NCI-H82 treated with DMSO at 0.1 percent for 48 hours (cell line): ENCODE data around the gene NFATC2IP.
A peak's percentile ranks its signal among the peaks of the same experiment; 100 is the strongest.
"Not testable (repeated sequence)": the region's sequence is repeated elsewhere in the genome, so short reads cannot be mapped to it uniquely, and the experiment has no call there.

ENCODE experiments used
- DNase-seq: peaks from one replicate; lab custom pipeline; 2025; ENCODE audit not compliant: unreplicated experiment; lab: John Stamatoyannopoulos, UW

The NFATC2IP gene

DNA sequence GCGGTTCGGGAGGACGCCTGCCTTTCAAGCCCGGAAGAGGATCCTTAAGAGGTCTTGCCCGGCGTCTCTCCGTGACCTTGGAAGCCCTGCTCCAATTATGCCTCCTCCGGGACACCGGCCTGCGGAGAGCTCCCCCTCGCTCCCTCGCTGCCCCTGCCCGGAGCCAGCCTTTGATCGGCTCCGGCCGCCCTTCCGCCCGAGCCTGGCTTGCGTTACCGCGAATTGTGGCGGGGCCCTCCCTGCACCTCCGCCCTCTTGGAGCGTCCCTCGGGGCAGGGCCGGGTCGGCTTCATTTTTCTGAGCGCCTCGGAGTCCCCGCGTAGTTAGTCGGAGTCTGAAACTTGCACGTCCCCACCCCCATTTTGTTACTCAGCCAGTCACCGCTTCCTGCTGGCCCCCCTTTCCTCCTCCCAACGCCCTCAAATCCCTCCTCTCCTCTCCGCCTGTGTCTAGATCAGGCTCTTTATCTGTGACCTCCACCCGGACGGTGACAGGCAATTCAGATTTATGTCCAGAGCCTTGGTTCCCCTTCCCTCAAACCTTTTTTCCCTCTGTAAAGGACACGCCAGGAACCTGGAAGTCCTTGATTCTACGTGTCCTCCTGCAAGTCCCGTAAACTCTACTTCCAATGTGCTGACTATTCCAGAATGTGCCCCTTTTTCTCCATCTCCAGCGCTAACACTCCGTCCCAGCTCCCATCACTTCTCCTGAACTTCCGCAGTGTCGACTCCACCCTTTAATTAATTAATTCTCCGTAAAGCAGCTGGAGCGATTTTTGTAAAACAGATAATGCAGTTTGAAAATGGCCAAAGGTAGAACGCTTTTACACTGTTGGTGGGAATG, 25.1 kb upstream of the NFATC2IP start:
- DNase-seq: peak; percentile 76

GRCh38 chr16:28926284-28926683, 24.5 kb upstream of the NFATC2IP start:
- not testable (repeated sequence) for DNase-seq

- DNase-seq: no peak
These were observed 22.9 kb upstream of the NFATC2IP start for GRCh38 chr16:28927815-28928214.

GRCh38 chr16:28930203-28930602, 20.5 kb upstream of the NFATC2IP start:
- no peak for DNase-seq

DNA sequence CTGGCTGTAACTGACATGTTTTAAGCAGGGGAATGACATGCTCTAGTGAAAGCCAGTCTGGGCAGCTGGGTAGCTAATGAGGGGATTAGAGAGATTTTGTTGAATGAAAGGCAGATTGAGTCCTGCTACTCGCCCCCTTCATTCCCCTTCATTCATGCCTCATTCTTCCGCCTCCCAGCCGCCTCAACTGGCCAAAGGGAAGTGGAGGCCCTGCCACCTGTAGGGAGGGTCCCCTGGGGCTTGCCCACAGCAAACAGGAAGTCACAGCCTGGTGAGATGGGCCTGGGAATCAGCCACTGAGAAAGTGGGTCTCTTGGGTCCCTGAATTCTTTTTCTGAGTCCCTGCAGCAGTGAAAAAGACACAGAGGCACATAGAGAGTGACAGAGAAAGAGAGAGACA, 20.1 kb upstream of the NFATC2IP start:
- peak; percentile 94 for DNase-seq

DNA sequence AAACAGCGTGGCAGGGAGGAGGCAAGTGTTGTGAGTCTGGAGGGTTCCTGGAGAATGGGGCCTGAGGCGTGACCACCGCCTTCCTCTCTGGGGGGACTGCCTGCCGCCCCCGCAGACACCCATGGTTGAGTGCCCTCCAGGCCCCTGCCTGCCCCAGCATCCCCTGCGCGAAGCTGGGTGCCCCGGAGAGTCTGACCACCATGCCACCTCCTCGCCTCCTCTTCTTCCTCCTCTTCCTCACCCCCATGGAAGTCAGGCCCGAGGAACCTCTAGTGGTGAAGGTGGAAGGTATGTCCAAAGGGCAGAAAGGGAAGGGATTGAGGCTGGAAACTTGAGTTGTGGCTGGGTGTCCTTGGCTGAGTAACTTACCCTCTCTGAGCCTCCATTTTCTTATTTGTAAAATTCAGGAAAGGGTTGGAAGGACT, 18.9 kb upstream of the NFATC2IP start, which contains the start of gene CD19:
CD19 (plus strand) TSS at position 171 of the 425 bp plus-strand sequence; CDS start at position 201, 30 bp downstream.
- DNase-seq: no peak

- peak; percentile 48 for DNase-seq
These were observed 18.2 kb upstream of the NFATC2IP start for GRCh38 chr16:28932339-28933141.

GRCh38 chr16:28933171-28933570, 17.6 kb upstream of the NFATC2IP start:
- DNase-seq: no peak

DNA sequence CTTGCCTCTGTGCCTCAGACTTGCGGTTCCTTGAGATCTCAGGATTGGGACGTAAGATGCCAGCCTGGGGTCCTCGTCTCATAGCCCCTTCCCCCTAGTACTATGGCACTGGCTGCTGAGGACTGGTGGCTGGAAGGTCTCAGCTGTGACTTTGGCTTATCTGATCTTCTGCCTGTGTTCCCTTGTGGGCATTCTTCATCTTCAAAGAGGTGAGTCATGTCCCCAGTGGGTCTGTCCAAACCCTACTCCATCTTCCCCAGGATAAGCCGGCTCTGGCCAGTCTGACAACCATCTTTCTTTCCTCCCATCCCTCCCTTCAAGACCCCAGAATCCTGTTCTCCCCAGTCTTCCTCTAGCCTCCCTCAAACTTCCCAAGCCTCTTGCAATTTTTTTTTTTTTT, 15.4 kb upstream of the NFATC2IP start:
- no peak for DNase-seq

- DNase-seq: no peak
These were observed 14.6 kb upstream of the NFATC2IP start for GRCh38 chr16:28935924-28936783.

- no peak for DNase-seq
These were observed 14.0 kb upstream of the NFATC2IP start for GRCh38 chr16:28936784-28937155.

DNA sequence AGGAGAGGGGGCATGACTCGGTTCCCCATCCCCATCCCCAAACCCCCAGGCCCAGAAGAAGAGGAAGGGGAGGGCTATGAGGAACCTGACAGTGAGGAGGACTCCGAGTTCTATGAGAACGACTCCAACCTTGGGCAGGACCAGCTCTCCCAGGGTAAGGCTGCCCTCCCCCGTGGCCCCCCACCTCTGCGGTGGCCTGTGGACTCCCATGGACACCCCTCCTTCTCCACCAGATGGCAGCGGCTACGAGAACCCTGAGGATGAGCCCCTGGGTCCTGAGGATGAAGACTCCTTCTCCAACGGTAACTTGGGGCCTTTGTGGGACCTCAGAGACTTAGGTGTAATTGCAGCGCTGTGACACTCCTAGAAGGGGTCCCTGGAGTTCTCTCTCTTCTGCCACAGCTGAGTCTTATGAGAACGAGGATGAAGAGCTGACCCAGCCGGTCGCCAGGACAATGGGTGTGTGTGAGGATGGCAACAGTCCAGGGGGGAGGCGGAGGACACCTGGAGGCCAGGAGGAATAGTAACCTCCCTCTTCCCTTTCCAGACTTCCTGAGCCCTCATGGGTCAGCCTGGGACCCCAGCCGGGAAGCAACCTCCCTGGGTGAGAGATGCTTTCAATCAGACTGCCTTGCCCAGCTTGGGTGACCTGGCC, 13.4 kb upstream of the NFATC2IP start:
- no peak for DNase-seq

- no peak for DNase-seq
These were observed 12.0 kb upstream of the NFATC2IP start for GRCh38 chr16:28938721-28939120.

DNA sequence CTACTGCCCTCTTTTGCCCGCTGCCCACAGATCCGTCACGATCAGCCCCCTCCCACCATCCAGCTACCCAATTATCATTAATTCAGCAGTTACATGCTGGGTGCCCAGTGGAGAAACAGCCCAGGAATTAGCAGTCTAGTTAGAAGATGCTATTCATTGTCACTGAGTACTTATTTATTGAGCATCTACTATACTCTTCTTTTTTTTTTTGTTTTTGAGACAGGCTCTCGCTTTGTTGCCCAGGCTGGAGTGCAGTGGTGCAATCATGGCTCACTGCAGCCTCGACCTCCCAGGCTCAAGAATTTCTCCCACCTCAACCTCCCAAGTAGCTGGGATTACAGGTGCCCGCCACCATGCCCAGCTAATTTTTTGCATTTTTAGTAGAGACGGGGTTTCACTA, 10.9 kb upstream of the NFATC2IP start:
- not testable (repeated sequence) for DNase-seq

DNA sequence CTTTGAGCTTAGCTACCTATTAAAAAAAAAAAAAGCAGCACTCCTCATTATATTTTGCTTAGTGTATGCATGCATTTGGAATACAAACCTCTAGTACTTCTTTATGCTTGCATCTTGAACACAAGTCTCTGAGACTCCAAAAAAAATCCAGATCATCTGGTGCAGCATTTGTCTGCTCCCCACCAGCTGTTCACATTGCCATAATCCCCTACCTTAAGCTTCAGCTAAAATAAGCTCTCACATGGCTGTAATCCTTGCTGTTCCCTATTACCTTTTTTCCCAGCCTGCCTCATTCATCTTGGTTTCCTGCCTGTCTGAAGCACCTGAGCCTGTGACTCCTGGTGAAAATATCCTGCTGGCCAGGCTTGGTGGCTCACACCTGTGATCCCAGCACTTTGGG, 7.5 kb upstream of the NFATC2IP start:
- peak; percentile 96 for DNase-seq

- no peak for DNase-seq
These were observed 4.1 kb upstream of the NFATC2IP start for GRCh38 chr16:28946681-28947080.

DNA sequence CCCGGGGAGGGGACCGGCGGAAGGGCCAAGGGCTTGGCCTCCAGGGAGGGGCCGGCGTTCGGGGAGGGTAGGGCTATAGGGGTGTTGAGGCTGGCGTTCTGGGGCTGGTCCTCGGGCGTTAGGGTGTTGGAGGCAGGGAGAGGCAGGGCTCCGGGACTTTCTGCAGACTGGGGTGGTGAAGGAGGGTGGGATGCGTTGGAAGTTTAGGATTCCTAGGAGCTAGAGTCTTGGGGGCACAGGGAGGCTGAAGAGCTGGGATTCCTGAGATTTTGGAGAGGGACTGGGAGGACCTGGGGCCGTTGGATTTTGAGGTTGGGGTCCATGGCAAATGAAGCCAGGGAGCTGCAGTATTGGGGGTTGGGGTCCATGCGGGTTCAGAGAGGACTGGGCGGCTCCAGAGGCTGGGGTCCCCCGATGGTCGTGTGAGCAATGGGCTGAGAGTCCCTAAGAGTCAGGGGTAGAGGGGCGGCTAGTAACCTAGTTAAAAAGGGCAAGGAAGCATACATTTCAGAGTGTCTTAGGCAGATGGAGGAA, 740 bp downstream of the NFATC2IP start:
- no peak for DNase-seq

DNA sequence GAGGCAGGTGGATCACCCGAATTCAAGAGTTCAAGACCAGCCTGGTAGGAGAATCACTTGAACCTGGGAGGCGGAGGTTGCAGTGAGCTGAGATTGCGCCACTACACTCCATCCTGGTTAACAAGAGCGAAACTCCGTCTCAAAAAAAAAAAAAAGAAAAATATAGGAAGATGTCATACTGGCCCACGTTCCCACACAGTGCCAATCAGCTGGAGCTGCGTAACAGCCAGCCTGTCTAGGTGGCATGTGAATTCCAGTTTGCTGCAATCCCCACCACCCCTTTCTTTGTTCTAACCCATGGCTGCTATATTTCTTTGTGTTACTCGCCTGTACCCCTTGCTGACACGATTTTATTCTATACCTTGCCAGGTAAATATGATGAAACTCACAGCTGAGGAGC, 7.5 kb downstream of the NFATC2IP start:
- DNase-seq: no peak

DNA sequence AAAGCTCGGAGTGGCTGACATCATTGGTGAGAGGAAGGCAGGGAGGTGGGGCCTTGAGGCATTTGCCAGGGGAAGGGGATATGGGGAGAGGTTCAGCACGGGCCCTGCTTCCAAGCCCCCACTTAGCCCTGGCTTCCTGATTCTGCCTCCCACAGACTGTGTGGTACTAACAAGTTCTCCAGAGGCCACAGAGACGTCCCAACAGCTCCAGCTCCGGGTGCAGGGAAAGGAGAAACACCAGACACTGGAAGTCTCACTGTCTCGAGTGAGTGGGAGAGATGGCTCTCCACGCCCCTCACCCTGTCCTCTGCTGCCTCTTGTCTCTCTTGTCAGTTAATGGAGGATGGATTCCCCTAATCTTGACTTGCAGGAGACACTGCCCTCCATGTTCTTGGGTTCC, 8.1 kb downstream of the NFATC2IP start:
- DNase-seq: no peak

DNA sequence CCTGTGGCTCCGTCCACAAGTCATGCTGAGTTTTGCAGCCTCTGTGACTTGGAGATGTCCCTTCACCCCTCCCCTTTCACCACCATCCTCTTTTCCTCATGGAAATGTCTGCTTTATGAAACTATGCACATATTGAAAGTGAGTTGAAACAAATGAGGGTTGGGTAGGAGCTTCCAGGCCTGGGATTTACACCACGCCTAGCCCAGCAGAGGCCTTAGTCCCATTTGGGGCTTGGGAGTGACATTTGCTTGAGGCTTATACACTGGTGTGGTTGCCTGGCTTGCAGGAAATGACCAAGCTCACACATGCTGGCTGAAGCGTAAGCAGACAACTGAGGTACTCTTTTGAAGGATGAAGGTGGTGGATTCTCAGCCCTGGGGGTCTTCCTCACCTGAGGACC, 13.3 kb downstream of the NFATC2IP start:
- no peak for DNase-seq
